Measurements from ENCODE around the gene TPX2. TPM values are rescaled to one million over a fixed set of nuclear protein-coding genes. Genes with fewer than 3 reads are reported as not detected.

The TPX2 gene
- polyA plus RNA-seq, 2 of the 4 experiments (the other 2 are of a cell fraction) = 92.9 TPM

DNA sequence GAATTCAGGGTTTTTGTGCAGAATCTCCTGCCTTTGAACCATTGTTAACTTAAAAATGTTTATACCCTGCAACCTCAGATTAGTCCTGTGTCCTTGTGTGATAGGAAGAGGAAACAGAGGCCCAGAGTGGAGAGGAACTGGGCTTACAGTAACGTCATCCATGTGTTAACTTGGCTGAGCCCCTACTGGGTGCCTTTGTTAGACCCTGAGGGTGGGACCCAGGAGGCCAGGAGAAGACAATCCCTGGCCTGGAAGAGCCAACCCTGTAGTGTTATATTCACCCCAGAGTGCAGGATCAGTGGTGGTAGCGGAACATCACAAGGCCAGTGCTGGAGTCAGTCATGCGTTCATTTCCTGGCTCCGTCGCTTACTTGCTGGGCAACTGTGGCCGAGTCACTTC is 90.6 kb downstream of the TPX2 start:
- Histone ChIP-seq H3K4me1 (peaks cover 6% of the 10 kb centered on the region; the same call in 1 of the 3 replicates), H3K27ac (no peak overlapping the region), H3K4me3 (no peak overlapping the region), H3K9me3 (no peaks in the 10 kb centered on the region), H3K4me2 (no peak overlapping the region)
- ATAC-seq (no peak), FAIRE-seq (no peak), DNase-seq (ENCODE audit: low read depth in 1 of 2, low spot score in 1 of 2) (no peak)
- 87% methylated on average over 6 of the region's 6 CpGs for WGBS (ENCODE audit: missing lambda C conversion rate)
- ChIA-PET POLR2A (no interaction called here), CTCF (interaction anchor here (0.8 to 10.8 kb wide), 8 partner anchors 8 to 201 kb away, joined by 3 to 125 read pairs (median 4); partner anchors contain the start of gene FOXS1)
- TF ChIP-seq TFCP2L1 (CRISPR knock-in tag; IDR thresholded peaks at IDR 0.05) (no peak), HEYL (CRISPR knock-in tag; IDR thresholded peaks at IDR 0.05) (no peak), HOXB13 (CRISPR knock-in tag; IDR thresholded peaks at IDR 0.05; ENCODE audit: low read depth) (no peak), ZC3H11A (IDR thresholded peaks at IDR 0.05) (no peak), SMC3 (IDR thresholded peaks at IDR 0.05) (no peak)
- TF ChIP-seq, protein P1, sequence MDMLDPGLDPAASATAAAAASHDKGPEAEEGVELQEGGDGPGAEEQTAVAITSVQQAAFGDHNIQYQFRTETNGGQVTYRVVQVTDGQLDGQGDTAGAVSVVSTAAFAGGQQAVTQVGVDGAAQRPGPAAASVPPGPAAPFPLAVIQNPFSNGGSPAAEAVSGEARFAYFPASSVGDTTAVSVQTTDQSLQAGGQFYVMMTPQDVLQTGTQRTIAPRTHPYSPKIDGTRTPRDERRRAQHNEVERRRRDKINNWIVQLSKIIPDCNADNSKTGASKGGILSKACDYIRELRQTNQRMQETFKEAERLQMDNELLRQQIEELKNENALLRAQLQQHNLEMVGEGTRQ (IDR thresholded peaks at IDR 0.05) = no peak
- TF ChIP-seq, protein P2, sequence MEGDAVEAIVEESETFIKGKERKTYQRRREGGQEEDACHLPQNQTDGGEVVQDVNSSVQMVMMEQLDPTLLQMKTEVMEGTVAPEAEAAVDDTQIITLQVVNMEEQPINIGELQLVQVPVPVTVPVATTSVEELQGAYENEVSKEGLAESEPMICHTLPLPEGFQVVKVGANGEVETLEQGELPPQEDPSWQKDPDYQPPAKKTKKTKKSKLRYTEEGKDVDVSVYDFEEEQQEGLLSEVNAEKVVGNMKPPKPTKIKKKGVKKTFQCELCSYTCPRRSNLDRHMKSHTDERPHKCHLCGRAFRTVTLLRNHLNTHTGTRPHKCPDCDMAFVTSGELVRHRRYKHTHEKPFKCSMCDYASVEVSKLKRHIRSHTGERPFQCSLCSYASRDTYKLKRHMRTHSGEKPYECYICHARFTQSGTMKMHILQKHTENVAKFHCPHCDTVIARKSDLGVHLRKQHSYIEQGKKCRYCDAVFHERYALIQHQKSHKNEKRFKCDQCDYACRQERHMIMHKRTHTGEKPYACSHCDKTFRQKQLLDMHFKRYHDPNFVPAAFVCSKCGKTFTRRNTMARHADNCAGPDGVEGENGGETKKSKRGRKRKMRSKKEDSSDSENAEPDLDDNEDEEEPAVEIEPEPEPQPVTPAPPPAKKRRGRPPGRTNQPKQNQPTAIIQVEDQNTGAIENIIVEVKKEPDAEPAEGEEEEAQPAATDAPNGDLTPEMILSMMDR (IDR thresholded peaks at IDR 0.05) = no peak

DNA sequence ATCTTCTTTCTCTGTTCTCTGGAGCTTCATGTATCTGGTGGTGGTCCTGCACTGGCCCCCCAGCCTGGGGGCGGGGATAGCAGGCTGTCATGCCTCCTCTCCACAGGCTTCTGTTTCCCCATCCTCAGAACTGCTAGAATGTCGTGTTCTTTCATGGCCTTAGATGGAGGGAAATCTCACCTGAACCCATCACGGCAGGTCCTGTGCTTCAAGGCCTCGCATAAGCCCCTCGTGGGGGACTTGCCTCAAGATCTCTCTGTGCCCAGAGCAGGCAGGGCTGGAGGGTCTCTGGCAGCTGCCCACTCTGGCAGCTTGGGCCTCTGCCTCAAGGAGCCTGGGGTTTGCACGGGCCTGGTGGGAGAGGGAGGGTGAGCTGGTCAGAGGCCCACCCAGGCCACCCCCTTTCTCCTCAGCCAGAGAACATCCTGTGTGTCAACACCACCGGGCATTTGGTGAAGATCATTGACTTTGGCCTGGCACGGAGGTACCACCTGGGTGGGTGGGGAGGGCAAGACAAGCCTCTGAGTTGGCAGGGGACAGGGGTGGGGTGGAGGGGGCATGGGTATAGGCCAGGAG is 91.4 kb downstream of the TPX2 start:
- no peak for ATAC-seq
- ChIA-PET CTCF (interaction anchor here (0.8 to 10.8 kb wide), 9 partner anchors 8 to 200 kb away, joined by 3 to 133 read pairs (median 4); partner anchors contain the start of gene FOXS1), POLR2A (no interaction called here)
- H3K4me2 ChIP-seq = no peak overlapping the region
- H3K4me3 ChIP-seq = no peak overlapping the region
- no peak overlapping the region; a peak in 1 of 6 replicates for H3K27ac ChIP-seq
- no peaks in the 10 kb centered on the region for H3K9me3 ChIP-seq
- DNase-seq (ENCODE audit: low read depth in 1 of 2, low spot score in 1 of 2) = no peak
- no peak for FAIRE-seq
- WGBS (ENCODE audit: missing lambda C conversion rate) = 88% methylated on average over 6 of the region's 8 CpGs
- TF ChIP-seq, protein P3, sequence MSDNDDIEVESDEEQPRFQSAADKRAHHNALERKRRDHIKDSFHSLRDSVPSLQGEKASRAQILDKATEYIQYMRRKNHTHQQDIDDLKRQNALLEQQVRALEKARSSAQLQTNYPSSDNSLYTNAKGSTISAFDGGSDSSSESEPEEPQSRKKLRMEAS (IDR thresholded peaks at IDR 0.05) = no peak
- TF ChIP-seq ZC3H11A (IDR thresholded peaks at IDR 0.05) = no peak
- no peak for TF ChIP-seq ZFP36 (IDR thresholded peaks at IDR 0.05; ENCODE audit: borderline replicate concordance, partially characterized antibody)
- TF ChIP-seq, protein P2 (IDR thresholded peaks at IDR 0.05) = no peak
- TF ChIP-seq, protein P4, sequence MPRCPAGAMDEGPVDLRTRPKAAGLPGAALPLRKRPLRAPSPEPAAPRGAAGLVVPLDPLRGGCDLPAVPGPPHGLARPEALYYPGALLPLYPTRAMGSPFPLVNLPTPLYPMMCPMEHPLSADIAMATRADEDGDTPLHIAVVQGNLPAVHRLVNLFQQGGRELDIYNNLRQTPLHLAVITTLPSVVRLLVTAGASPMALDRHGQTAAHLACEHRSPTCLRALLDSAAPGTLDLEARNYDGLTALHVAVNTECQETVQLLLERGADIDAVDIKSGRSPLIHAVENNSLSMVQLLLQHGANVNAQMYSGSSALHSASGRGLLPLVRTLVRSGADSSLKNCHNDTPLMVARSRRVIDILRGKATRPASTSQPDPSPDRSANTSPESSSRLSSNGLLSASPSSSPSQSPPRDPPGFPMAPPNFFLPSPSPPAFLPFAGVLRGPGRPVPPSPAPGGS (IDR thresholded peaks at IDR 0.05) = no peak
- TF ChIP-seq MAZ (IDR thresholded peaks at IDR 0.05; ENCODE audit: borderline replicate concordance, low read depth, low read length) = no peak
- TF ChIP-seq, protein P5, sequence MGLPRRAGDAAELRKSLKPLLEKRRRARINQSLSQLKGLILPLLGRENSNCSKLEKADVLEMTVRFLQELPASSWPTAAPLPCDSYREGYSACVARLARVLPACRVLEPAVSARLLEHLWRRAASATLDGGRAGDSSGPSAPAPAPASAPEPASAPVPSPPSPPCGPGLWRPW (IDR thresholded peaks at IDR 0.05) = no peak
- TF ChIP-seq MAFK (IDR thresholded peaks at IDR 0.05; ENCODE audit: partially characterized antibody) = no peak
- no peak for TF ChIP-seq CHD2 (IDR thresholded peaks at IDR 0.05; ENCODE audit: low read length, partially characterized antibody)
- TF ChIP-seq RARB (CRISPR knock-in tag; IDR thresholded peaks at IDR 0.05) = no peak
- TF ChIP-seq FOXS1 (CRISPR knock-in tag; IDR thresholded peaks at IDR 0.05) = no peak
- TF ChIP-seq NR3C1 (IDR thresholded peaks at IDR 0.05) = no peak
- no peak for TF ChIP-seq ZNF302 (CRISPR knock-in tag; IDR thresholded peaks at IDR 0.05)
- TF ChIP-seq, protein P6, sequence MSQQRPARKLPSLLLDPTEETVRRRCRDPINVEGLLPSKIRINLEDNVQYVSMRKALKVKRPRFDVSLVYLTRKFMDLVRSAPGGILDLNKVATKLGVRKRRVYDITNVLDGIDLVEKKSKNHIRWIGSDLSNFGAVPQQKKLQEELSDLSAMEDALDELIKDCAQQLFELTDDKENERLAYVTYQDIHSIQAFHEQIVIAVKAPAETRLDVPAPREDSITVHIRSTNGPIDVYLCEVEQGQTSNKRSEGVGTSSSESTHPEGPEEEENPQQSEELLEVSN (IDR thresholded peaks at IDR 0.05; ENCODE audit: borderline replicate concordance, low read depth) = no peak
- no peak for TF ChIP-seq HOXA7 (CRISPR knock-in tag; IDR thresholded peaks at IDR 0.05)
- TF ChIP-seq, protein P7, sequence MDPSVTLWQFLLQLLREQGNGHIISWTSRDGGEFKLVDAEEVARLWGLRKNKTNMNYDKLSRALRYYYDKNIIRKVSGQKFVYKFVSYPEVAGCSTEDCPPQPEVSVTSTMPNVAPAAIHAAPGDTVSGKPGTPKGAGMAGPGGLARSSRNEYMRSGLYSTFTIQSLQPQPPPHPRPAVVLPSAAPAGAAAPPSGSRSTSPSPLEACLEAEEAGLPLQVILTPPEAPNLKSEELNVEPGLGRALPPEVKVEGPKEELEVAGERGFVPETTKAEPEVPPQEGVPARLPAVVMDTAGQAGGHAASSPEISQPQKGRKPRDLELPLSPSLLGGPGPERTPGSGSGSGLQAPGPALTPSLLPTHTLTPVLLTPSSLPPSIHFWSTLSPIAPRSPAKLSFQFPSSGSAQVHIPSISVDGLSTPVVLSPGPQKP (IDR thresholded peaks at IDR 0.05; ENCODE audit: low read depth, low read length) = no peak
- TF ChIP-seq JUNB (IDR thresholded peaks at IDR 0.05) = no peak
- no peak for TF ChIP-seq HEYL (CRISPR knock-in tag; IDR thresholded peaks at IDR 0.05)
- H3K4me1 ChIP-seq = peaks cover 13% of the 10 kb centered on the region
